Activated T-cell treated with anti-CD3 and anti-CD28 coated beads, Interleukin-2, amount 50 U/mL, for 72 hours (primary cell): Measurements from ENCODE around the gene CKAP2L. TPM values are rescaled to one million over a fixed set of nuclear protein-coding genes. Genes with fewer than 3 reads are reported as not detected.

Experiments
- ATAC-seq, 2 donors: fragments of 150-1000 bp; cut with Tn5 transposase; replicated peaks in 1 of 2; 2 replicates each; pipeline ENCODE4 v1.10.0; 2021; ENCODE audit warnings: moderate library complexity in 2 of 2, mild to moderate bottlenecking in 1 of 2
- DNase-seq, 2 donors: peaks; one replicate each; pipeline ENCODE4 v3.0.0; 2021 to 2022; ENCODE audit warnings: mixed read lengths in 1 of 2
- H3K27ac Mint-ChIP-seq: one replicate; pipeline ENCODE4 v1.8.0; 2022; ENCODE audit warnings: mild to moderate bottlenecking, moderate library complexity, mixed read lengths
- H3K27me3 Mint-ChIP-seq: one replicate; pipeline ENCODE4 v1.8.0; 2022; ENCODE audit warnings: low read depth, mixed read lengths
- H3K36me3 Mint-ChIP-seq, 2 donors: one replicate each; pipeline ENCODE4 v1.8.0; 2022; ENCODE audit warnings: mixed read lengths in 2 of 2, mild to moderate bottlenecking in 1 of 2; ENCODE audit not compliant: insufficient read depth in 2 of 2
- H3K4me1 Mint-ChIP-seq: one replicate; pipeline ENCODE4 v1.8.0; 2022; ENCODE audit warnings: low read depth, mixed read lengths
- H3K4me3 Mint-ChIP-seq, 2 donors: one replicate each; pipeline ENCODE4 v1.8.0; 2022; ENCODE audit warnings: mild to moderate bottlenecking in 2 of 2, mixed read lengths in 2 of 2, moderate library complexity in 2 of 2
- H3K9me3 Mint-ChIP-seq, 2 donors: one replicate each; pipeline ENCODE4 v1.8.0; 2022; ENCODE audit warnings: mixed read lengths in 2 of 2
- total RNA-seq, 2 donors: library from RNA; stranded (reverse); gene quantifications; one replicate each; pipeline ENCODE4 v1.2.3, GENCODE V29; 2022

Gene CKAP2L
- 10 to 100 TPM; 45.5 to 47.7 TPM for total RNA-seq

GRCh38 chr2:112764071-112765044, at the start of gene CKAP2L:
CKAP2L (minus strand) TSS chr2:112764609; CDS start chr2:112764598, 11 bp downstream.
- Mint-ChIP-seq H3K27me3 (no peaks in the 10 kb centered on the region), H3K4me3 (peak within 1 kb of the TSS; percentile 90 to 96), H3K36me3 (peaks cover 11 to 28% of the 10 kb centered on the region in 2 donors), H3K27ac (peak within 1 kb of the TSS; percentile 87), H3K9me3 (no peaks in the 10 kb centered on the region), H3K4me1 (peaks cover 35% of the 10 kb centered on the region)
- ATAC-seq (peak; percentile 97 to 98), DNase-seq (peak; percentile 95 to 97)

GRCh38 chr2:112813280-112813966, 49.0 kb upstream of the CKAP2L start:
- ATAC-seq: no peak
- H3K27ac Mint-ChIP-seq: no peak overlapping the region
- H3K27me3 Mint-ChIP-seq: no peaks in the 10 kb centered on the region
- no peak for DNase-seq
- peaks cover 30% of the 10 kb centered on the region for H3K4me1 Mint-ChIP-seq
- H3K4me3 Mint-ChIP-seq: no peak overlapping the region
- H3K36me3 Mint-ChIP-seq: peaks cover 6 to 13% of the 10 kb centered on the region in 2 donors
- peaks cover 4 to 8% of the 10 kb centered on the region in 2 donors for H3K9me3 Mint-ChIP-seq

GRCh38 chr2:112812318-112813267, 48.2 kb upstream of the CKAP2L start:
- Mint-ChIP-seq H3K4me3 (peak overlapping the region; percentile 2 to 21), H3K9me3 (peaks cover 5 to 10% of the 10 kb centered on the region in 2 donors), H3K4me1 (peaks cover 30% of the 10 kb centered on the region), H3K36me3 (peaks cover 8 to 15% of the 10 kb centered on the region in 2 donors), H3K27me3 (no peaks in the 10 kb centered on the region), H3K27ac (peak overlapping the region; percentile 56)
- ATAC-seq (peak in 1 of 2 donors; percentile 33), DNase-seq (no peak)

- H3K4me3 Mint-ChIP-seq: peak overlapping the region in 1 of 2 donors; percentile 19
- H3K4me1 Mint-ChIP-seq: peaks cover 30% of the 10 kb centered on the region
- H3K27me3 Mint-ChIP-seq: no peaks in the 10 kb centered on the region
- H3K9me3 Mint-ChIP-seq: peaks cover 10 to 12% of the 10 kb centered on the region in 2 donors
- H3K36me3 Mint-ChIP-seq: peaks cover 13 to 20% of the 10 kb centered on the region in 2 donors
- no peak for DNase-seq
- peak; percentile 54 to 69 for ATAC-seq
- peak overlapping the region; percentile 56 for H3K27ac Mint-ChIP-seq
Observed at GRCh38 chr2:112811841-112812306, 47.5 kb upstream of the CKAP2L start.

- DNase-seq: no peak
- no peak overlapping the region for H3K4me3 Mint-ChIP-seq
- no peak overlapping the region for H3K27ac Mint-ChIP-seq
- ATAC-seq: no peak
- no peaks in the 10 kb centered on the region for H3K27me3 Mint-ChIP-seq
- peaks cover 13 to 14% of the 10 kb centered on the region in 2 donors for H3K9me3 Mint-ChIP-seq
- peaks cover 30% of the 10 kb centered on the region for H3K4me1 Mint-ChIP-seq
- peaks cover 13 to 23% of the 10 kb centered on the region in 2 donors for H3K36me3 Mint-ChIP-seq
Observed at GRCh38 chr2:112811276-112811831, 46.9 kb upstream of the CKAP2L start.

GRCh38 chr2:112809112-112809511, 44.7 kb upstream of the CKAP2L start:
- no peak overlapping the region for H3K27ac Mint-ChIP-seq
- H3K36me3 Mint-ChIP-seq: peaks cover 13 to 23% of the 10 kb centered on the region in 2 donors
- peaks cover 13 to 14% of the 10 kb centered on the region in 2 donors for H3K9me3 Mint-ChIP-seq
- H3K27me3 Mint-ChIP-seq: no peaks in the 10 kb centered on the region
- DNase-seq (no peak), ATAC-seq (no peak)
- no peak overlapping the region for H3K4me3 Mint-ChIP-seq
- H3K4me1 Mint-ChIP-seq: peaks cover 37% of the 10 kb centered on the region

GRCh38 chr2:112807233-112807807, 42.9 kb upstream of the CKAP2L start:
- H3K9me3 Mint-ChIP-seq: peaks cover 13 to 14% of the 10 kb centered on the region in 2 donors
- no peaks in the 10 kb centered on the region for H3K27me3 Mint-ChIP-seq
- ATAC-seq (no peak), DNase-seq (no peak)
- no peak overlapping the region for H3K4me3 Mint-ChIP-seq
- H3K4me1 Mint-ChIP-seq: peaks cover 29% of the 10 kb centered on the region
- H3K27ac Mint-ChIP-seq: no peak overlapping the region
- H3K36me3 Mint-ChIP-seq: peaks cover 13 to 23% of the 10 kb centered on the region in 2 donors

GRCh38 chr2:112805542-112805941, 41.1 kb upstream of the CKAP2L start:
- DNase-seq (no peak), ATAC-seq (peak in 1 of 2 donors; percentile 26)

GRCh38 chr2:112803691-112804521, 39.5 kb upstream of the CKAP2L start:
- peaks cover 9 to 10% of the 10 kb centered on the region in 2 donors for H3K9me3 Mint-ChIP-seq
- peak overlapping the region; percentile 84 for H3K27ac Mint-ChIP-seq
- peaks cover 9 to 10% of the 10 kb centered on the region in 2 donors for H3K36me3 Mint-ChIP-seq
- DNase-seq (no peak), ATAC-seq (peak; percentile 95 to 96)
- peak overlapping the region in 1 of 2 donors; percentile 45 for H3K4me3 Mint-ChIP-seq
- H3K4me1 Mint-ChIP-seq: peaks cover 23% of the 10 kb centered on the region
- no peaks in the 10 kb centered on the region for H3K27me3 Mint-ChIP-seq

More at GRCh38 chr2:112805542-112805941, 41.1 kb upstream of the CKAP2L start:
- H3K4me3 Mint-ChIP-seq: peak overlapping the region in 1 of 2 donors; percentile 26
- peaks cover 11 to 19% of the 10 kb centered on the region in 2 donors for H3K36me3 Mint-ChIP-seq
- H3K27ac Mint-ChIP-seq: no peak overlapping the region
- no peaks in the 10 kb centered on the region for H3K27me3 Mint-ChIP-seq
- H3K4me1 Mint-ChIP-seq: peaks cover 17% of the 10 kb centered on the region
- H3K9me3 Mint-ChIP-seq: peaks cover 13 to 14% of the 10 kb centered on the region in 2 donors

GRCh38 chr2:112800881-112801583, 36.6 kb upstream of the CKAP2L start:
- Mint-ChIP-seq H3K4me3 (no peak overlapping the region), H3K9me3 (no peaks in the 10 kb centered on the region), H3K27ac (peak overlapping the region; percentile 25), H3K4me1 (peaks cover 21% of the 10 kb centered on the region), H3K36me3 (peaks cover 0 to 4% of the 10 kb centered on the region in 2 donors), H3K27me3 (peaks cover 7% of the 10 kb centered on the region)
- no peak for ATAC-seq
- DNase-seq: no peak
